ENCODE measurements around the gene CFAP69.

GRCh38 chr7:90320418-90320800, 75.4 kb downstream of the CFAP69 start:
- TF ChIP-seq EZH2 (IDR thresholded peaks at IDR 0.05; ENCODE audit: borderline replicate concordance, insufficient read depth, low read depth, low read length, poor library complexity, severe bottlenecking) = no peak
- TF ChIP-seq, protein P1, sequence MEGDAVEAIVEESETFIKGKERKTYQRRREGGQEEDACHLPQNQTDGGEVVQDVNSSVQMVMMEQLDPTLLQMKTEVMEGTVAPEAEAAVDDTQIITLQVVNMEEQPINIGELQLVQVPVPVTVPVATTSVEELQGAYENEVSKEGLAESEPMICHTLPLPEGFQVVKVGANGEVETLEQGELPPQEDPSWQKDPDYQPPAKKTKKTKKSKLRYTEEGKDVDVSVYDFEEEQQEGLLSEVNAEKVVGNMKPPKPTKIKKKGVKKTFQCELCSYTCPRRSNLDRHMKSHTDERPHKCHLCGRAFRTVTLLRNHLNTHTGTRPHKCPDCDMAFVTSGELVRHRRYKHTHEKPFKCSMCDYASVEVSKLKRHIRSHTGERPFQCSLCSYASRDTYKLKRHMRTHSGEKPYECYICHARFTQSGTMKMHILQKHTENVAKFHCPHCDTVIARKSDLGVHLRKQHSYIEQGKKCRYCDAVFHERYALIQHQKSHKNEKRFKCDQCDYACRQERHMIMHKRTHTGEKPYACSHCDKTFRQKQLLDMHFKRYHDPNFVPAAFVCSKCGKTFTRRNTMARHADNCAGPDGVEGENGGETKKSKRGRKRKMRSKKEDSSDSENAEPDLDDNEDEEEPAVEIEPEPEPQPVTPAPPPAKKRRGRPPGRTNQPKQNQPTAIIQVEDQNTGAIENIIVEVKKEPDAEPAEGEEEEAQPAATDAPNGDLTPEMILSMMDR (IDR thresholded peaks at IDR 0.05) = no peak
